HG02885 (cell line): ENCODE data around the gene GPX4.

ENCODE experiments used
- ATAC-seq: cut with Tn5 transposase; IDR thresholded peaks from one replicate; pipeline ENCODE4 v1.9.1; 2021; ENCODE audit warnings: mild to moderate bottlenecking; ENCODE audit not compliant: unreplicated experiment, poor library complexity

Gene GPX4

GRCh38 chr19:1103708-1104310, at the start of gene GPX4:
Gene GPX4, plus strand, starts transcription at chr19:1103994. Its CDS starts 50 bp downstream, at chr19:1104044.
- ATAC-seq, result peak; percentile 80

GRCh38 chr19:1054102-1055027, 49.4 kb upstream of the GPX4 start:
- ATAC-seq, result no peak

GRCh38 chr19:1055028-1055425, 48.8 kb upstream of the GPX4 start:
- no peak for ATAC-seq

DNA sequence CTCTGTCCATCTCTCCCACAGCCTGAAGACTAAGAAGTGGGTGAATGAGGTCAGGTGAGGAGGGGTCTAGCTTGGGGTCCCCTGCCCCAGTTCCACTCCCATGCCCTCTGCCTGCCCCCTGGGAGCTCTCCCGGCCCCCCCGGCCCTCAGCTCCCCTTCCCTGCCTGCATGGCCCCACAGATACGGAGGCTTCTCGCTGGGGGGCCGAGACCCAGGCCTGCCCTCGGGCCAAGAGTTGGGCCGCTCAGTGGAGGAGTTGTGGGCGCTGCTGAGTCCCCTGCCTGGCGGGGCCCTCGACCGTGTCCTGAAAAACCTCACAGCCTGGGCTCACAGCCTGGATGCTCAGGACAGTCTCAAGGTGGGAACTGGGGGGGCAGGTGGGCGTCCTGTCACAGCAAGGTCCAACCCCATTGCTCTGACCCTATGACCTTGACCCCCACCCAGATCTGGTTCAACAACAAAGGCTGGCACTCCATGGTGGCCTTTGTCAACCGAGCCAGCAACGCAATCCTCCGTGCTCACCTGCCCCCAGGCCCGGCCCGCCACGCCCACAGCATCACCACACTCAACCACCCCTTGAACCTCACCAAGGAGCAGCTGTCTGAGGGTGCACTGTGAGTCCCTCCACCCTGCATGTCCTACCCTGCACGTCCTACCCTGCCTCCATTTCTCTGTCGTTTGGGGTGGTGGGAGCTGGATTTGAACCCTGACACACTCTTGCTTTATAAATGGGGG, 47.7 kb upstream of the GPX4 start:
- no peak for ATAC-seq

- no peak for ATAC-seq
Observed at GRCh38 chr19:1057176-1057855, 46.5 kb upstream of the GPX4 start.

DNA sequence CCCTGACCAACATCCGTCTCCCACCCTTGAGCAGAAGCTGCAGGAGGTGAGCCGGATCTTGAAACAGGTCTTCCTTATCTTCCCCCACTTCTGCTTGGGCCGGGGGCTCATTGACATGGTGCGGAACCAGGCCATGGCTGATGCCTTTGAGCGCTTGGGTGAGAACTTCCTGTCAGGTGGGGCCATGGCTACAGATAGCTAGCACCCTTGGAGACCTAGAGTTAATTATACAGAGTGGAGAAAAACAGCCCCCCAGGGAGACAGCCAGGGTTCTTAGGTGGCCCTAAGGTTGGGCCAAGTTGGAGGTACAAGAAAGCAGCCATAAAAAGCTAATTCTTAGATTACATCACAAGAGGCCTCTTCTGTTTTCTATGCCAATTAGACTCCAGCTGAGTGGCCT, 45.7 kb upstream of the GPX4 start:
- no peak for ATAC-seq

- ATAC-seq, result no peak
Observed at GRCh38 chr19:1060689-1061088, 43.1 kb upstream of the GPX4 start.

- no peak for ATAC-seq
Observed at GRCh38 chr19:1061987-1062386, 41.8 kb upstream of the GPX4 start.

DNA sequence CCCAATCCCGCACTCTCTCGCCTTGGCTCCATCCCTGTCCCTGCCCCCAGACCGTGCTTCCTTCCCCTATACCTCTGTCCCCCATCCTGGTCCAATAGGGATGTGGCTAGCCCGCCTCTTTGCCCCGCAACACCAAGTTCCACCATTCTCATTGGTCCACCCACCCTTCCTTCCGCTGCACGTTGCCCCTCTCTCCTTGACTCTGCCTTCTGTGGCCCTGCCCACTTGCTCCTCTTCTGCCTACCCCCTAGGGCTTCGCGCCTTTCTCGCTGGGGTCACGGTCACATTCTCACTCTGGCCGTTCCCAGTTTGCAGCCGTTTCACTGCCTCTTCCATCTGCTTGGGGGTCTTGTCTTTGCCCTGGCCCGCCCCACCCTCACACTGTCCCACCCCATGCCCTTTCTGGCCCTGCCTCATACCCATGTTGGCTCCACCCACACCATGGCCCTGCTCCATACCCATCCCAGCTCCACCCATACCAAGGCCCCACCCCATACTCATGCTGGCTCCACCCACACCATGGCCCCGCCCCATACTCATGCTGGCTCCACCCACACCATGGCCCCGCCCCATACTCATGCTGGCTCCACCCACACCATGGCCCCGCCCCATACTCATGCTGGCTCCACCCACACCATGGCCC, 41.3 kb upstream of the GPX4 start:
- no peak for ATAC-seq

- ATAC-seq, result no peak
Observed at GRCh38 chr19:1063030-1063908, 40.5 kb upstream of the GPX4 start.

DNA sequence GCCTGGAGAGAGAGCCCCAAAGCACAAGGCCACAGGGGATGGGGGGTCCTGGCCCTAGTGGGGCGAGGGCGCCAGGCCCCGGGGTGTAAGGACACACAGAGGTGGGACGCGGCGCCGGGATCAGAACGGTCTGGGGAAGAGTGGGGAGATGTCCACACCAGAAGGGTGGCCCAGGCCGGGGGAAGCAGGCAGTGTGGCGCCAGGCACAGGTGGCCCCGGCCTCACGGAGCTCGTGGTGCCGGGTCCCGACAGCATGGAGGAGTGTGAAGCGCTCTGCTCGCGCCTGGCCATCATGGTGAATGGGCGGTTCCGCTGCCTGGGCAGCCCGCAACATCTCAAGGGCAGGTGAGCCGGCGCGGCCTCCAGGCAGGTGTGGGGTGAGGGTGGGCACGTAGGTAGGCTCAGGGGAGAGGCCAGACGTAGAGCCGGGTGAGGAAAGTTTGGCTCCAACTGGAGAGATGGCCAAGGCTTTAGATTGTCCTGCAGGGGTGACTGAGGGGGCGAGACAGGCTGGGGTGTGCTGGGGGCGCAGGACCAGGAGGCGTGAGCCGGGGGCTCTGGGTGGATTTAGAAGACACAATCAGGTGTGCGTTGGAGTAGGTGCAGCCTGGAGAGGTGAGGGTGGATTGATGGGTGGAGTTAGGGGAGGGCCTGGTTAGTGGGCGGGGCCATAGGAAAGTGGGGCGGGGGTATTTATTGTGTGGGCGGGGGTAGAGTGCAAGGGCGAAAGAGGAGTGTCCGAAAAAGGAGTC, 39.7 kb upstream of the GPX4 start:
- no peak for ATAC-seq

GRCh38 chr19:1064661-1065605, 38.9 kb upstream of the GPX4 start:
- no peak for ATAC-seq

DNA sequence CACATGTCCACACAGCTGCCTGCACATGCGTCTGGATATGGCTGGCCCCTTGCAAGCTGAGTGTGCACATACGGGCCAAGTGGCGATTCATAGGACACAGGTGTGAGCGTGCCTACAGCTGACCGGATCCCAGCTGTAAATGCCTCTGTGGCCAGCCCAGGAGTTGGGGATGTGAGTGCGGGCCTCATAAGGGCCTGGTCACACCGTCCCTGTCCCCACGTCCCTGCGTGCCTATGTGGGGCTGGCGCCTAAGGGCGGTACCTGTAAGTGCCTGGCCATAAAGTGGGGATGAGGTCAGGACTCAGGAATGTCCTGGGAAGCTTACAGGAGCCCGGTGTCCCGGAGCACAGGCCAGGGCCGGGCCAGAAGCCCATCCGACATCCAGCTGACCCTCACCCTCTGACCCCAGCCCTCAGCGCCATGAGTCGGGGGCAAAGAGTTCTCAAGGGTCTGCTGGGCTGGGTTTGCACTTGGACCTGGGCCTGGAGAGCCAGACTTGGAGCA, 38.1 kb upstream of the GPX4 start:
- ATAC-seq, result no peak

GRCh38 chr19:1066251-1066747, 37.5 kb upstream of the GPX4 start:
- no peak for ATAC-seq

DNA sequence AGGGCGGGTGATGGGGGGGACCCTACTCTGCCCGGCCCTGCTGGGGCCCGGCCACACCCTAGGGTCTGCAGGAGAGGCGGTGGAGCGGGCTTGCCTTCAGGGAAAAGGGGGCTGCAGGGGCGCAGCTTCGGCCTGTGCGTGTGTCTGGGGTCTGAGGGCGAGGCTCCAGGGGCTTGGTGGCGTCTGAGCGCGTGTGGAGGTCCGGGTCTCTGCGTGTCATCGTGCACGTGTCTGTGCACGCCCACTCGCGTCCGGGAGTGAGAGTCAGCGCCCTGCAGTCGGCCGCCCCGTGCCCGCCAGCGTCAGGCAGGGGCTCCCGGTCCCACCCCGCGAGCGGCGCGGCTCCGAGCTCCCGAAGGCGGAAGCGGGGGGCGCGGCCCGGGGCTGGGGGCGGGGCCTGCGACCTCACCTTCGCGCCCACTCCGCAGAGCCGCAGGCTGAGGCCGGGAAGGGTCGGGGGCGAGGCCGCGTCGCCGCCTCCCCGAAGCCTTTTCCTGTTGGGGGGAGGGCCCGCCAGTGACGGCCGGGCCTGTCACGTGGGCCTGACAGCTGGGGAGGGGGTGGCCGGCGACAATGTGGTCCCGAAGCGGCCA, 37.0 kb upstream of the GPX4 start, which contains the start of gene ARHGAP45:
ARHGAP45 (plus strand) TSS at position 420 of the 593 bp plus-strand sequence. CDS start 239 bp downstream, outside the sequence.
- ATAC-seq, result peak; percentile 48

GRCh38 chr19:1067341-1067957, 36.3 kb upstream of the GPX4 start:
- ATAC-seq, result peak; percentile 17
